GM23338 (cell line): ENCODE measurements around the gene LAMB1. TPM values are rescaled to one million over a fixed set of nuclear protein-coding genes. Genes with fewer than 3 reads are reported as not detected.
"Not testable (repeated sequence)": the region's sequence is repeated elsewhere in the genome, so short reads cannot be mapped to it uniquely, and the experiment has no call there.

Experiments
- ATAC-seq: fragments of 200-7000 bp; cut with Tn5 transposase; 3 replicates; pipeline ENCODE4 v1.9.1; 2020
- DNase-seq: peaks from one replicate; pipeline ENCODE4 v3.0.0-alpha.2; 2015; ENCODE audit warnings: low spot score
- H2AFZ ChIP-seq: fragments of 200-600 bp; sonication (generic); 2 replicates; pipeline ENCODE4 v1.8.0; 2016; ENCODE audit warnings: antibody characterized with exemption, mild to moderate bottlenecking, moderate library complexity
- H3F3A ChIP-seq: fragments of 200-600 bp; sonication (generic); replicated peaks from 2 replicates; pipeline ENCODE4 v1.8.0; 2017; ENCODE audit warnings: antibody characterized with exemption, mixed run types, low read depth
- H3K27ac ChIP-seq: fragments of 200-600 bp; sonication (generic); 2 replicates; pipeline ENCODE4 v1.6.1; 2016; ENCODE audit warnings: low read depth
- H3K27me3 ChIP-seq: fragments of 200-600 bp; sonication (generic); 2 replicates; pipeline ENCODE4 v1.8.0; 2016; ENCODE audit warnings: mild to moderate bottlenecking, mixed run types, moderate library complexity; ENCODE audit not compliant: insufficient read depth
- H3K36me3 ChIP-seq: fragments of 200-600 bp; sonication (generic); 2 replicates; pipeline ENCODE4 v1.8.0; 2016; ENCODE audit warnings: mild to moderate bottlenecking; ENCODE audit not compliant: insufficient read depth
- H3K4me1 ChIP-seq: fragments of 200-600 bp; sonication (generic); 2 replicates; pipeline ENCODE4 v1.8.0; 2016; ENCODE audit warnings: mild to moderate bottlenecking, moderate library complexity; ENCODE audit not compliant: insufficient read depth
- H3K4me2 ChIP-seq: fragments of 200-600 bp; sonication (generic); 2 replicates; pipeline ENCODE4 v1.7.1; 2017; ENCODE audit warnings: mixed run types
- H3K4me3 ChIP-seq: fragments of 200-600 bp; sonication (generic); 2 replicates; pipeline ENCODE4 v1.6.1; 2016; ENCODE audit warnings: mixed run types
- H3K79me2 ChIP-seq: fragments of 200-600 bp; sonication (generic); replicated peaks from 2 replicates; pipeline ENCODE4 v1.8.0; 2017; ENCODE audit warnings: mild to moderate bottlenecking; ENCODE audit not compliant: insufficient read depth
- H3K9me2 ChIP-seq: fragments of 200-600 bp; sonication (generic); 2 replicates; pipeline ENCODE4 v1.8.0; 2017; ENCODE audit not compliant: insufficient read depth
- H4K20me1 ChIP-seq: fragments of 200-600 bp; sonication (generic); replicated peaks from 2 replicates; pipeline ENCODE4 v1.8.0; 2017; ENCODE audit warnings: mild to moderate bottlenecking; ENCODE audit not compliant: insufficient read depth
- H3K27ac Mint-ChIP-seq: 2 replicates; pipeline ENCODE4 v1.8.0; 2020; ENCODE audit warnings: inconsistent platforms, mild to moderate bottlenecking, moderate library complexity, mixed read lengths
- H3K27me3 Mint-ChIP-seq: 3 replicates; pipeline ENCODE4 v1.8.0; 2022; ENCODE audit warnings: low read depth, mild to moderate bottlenecking, moderate library complexity, mixed read lengths, inconsistent platforms; ENCODE audit not compliant: insufficient read depth, poor library complexity
- H3K36me3 Mint-ChIP-seq: 3 replicates; pipeline ENCODE4 v1.8.0; 2021; ENCODE audit warnings: low read depth, mild to moderate bottlenecking, inconsistent platforms, moderate library complexity, mixed read lengths
- H3K4me1 Mint-ChIP-seq: 3 replicates; pipeline ENCODE4 v1.8.0; 2020; ENCODE audit warnings: mild to moderate bottlenecking, inconsistent platforms, mixed read lengths
- H3K4me3 Mint-ChIP-seq: 3 replicates; pipeline ENCODE4 v1.8.0; 2021; ENCODE audit warnings: moderate library complexity, mild to moderate bottlenecking, inconsistent platforms, mixed read lengths
- H3K9me3 Mint-ChIP-seq: 3 replicates; pipeline ENCODE4 v1.8.0; 2020; ENCODE audit warnings: moderate library complexity, mild to moderate bottlenecking, inconsistent platforms, mixed read lengths
- CREB1 ChIP-seq: fragments of 250-450 bp; sonication (Bioruptor Pico); IDR thresholded peaks from 2 replicates; pipeline ENCODE4 v1.5.0; 2020; ENCODE audit warnings: low read depth, mild to moderate bottlenecking, moderate library complexity
- ETS1 ChIP-seq: IDR thresholded peaks from 2 replicates; pipeline ENCODE4 v1.6.1; 2016; ENCODE audit warnings: antibody characterized with exemption
- EZH2 ChIP-seq: fragments of 200-600 bp; sonication (generic); IDR thresholded peaks from one replicate; pipeline ENCODE4 v1.8.0; 2017; ENCODE audit warnings: antibody characterized with exemption, mild to moderate bottlenecking, low read depth; ENCODE audit not compliant: unreplicated experiment
- EZH2phosphoT487 ChIP-seq: fragments of 200-600 bp; sonication (generic); IDR thresholded peaks from one replicate; pipeline ENCODE4 v1.8.1; 2018; ENCODE audit warnings: antibody characterized with exemption; ENCODE audit not compliant: unreplicated experiment
- NANOG ChIP-seq: IDR thresholded peaks from 2 replicates; pipeline ENCODE4 v1.6.1; 2016; ENCODE audit warnings: antibody characterized with exemption, borderline replicate concordance
- REST ChIP-seq: IDR thresholded peaks from one replicate; pipeline ENCODE4 v1.6.1; 2018; ENCODE audit warnings: antibody characterized with exemption; ENCODE audit not compliant: unreplicated experiment
- ZNF114 ChIP-seq: fragments of 250-450 bp; sonication (Bioruptor Pico); IDR thresholded peaks from 2 replicates; pipeline ENCODE4 v1.5.0; 2020; ENCODE audit warnings: mild to moderate bottlenecking, moderate library complexity
- ZNF331 ChIP-seq: fragments of 250-450 bp; sonication (Bioruptor Pico); IDR thresholded peaks from 2 replicates; pipeline ENCODE4 v1.5.0; 2020; ENCODE audit warnings: low read depth, mild to moderate bottlenecking, moderate library complexity
- ZNF462 ChIP-seq: fragments of 250-450 bp; sonication (Bioruptor Pico); IDR thresholded peaks from 2 replicates; pipeline ENCODE4 v1.5.0; 2020; ENCODE audit warnings: mild to moderate bottlenecking, moderate library complexity
- polyA plus RNA-seq: library from polyadenylated mRNA; unstranded; fragments of >200 nt; fragmentation: Nextera tagmentation; extraction: Ambion mirVana; gene quantifications from 2 replicates; pipeline ENCODE4 v1.2.1, GENCODE V29; 2016
- total RNA-seq: library from RNA; depleted of rRNA; stranded (reverse); fragments of >200 nt; shearing (Covaris generic); gene quantifications from 2 replicates; pipeline ENCODE4 v1.2.3, GENCODE V29; 2014

LAMB1 gene
- total and polyA plus RNA-seq, 2 experiments from 2014 or later = 53.5 to 57.8 TPM

GRCh38 chr7:107887827-107888226 lies 115.1 kb downstream of the LAMB1 start:
- H3K36me3 Mint-ChIP-seq, H2AFZ ChIP-seq, H3K4me3 Mint-ChIP-seq, H3K4me3 ChIP-seq, H4K20me1 ChIP-seq, H3K9me3 Mint-ChIP-seq, H3K9me2 ChIP-seq, ATAC-seq, H3K36me3 ChIP-seq, H3K27ac Mint-ChIP-seq, H3K27ac ChIP-seq, DNase-seq, H3F3A ChIP-seq, H3K4me2 ChIP-seq, H3K4me1 Mint-ChIP-seq, H3K27me3 Mint-ChIP-seq, H3K4me1 ChIP-seq, H3K27me3 ChIP-seq: not testable (repeated sequence)
- H3K79me2 ChIP-seq = peaks cover 15% of the 10 kb centered on the region

GRCh38 chr7:107884066-107884818 lies 118.7 kb downstream of the LAMB1 start:
- Mint-ChIP-seq H3K36me3 (no peaks in the 10 kb centered on the region), H3K9me3 (peaks cover 5% of the 10 kb centered on the region; the same call in 1 of the 3 replicates), H3K4me1 (no peaks in the 10 kb centered on the region), H3K4me3 (no peak overlapping the region), H3K27ac (no peak overlapping the region), H3K27me3 (peaks cover 4% of the 10 kb centered on the region)
- H3K4me1 ChIP-seq = no peaks in the 10 kb centered on the region
- H3K4me2 ChIP-seq = no peak overlapping the region
- no peak overlapping the region for H3K27ac ChIP-seq
- H4K20me1 ChIP-seq = no peaks in the 10 kb centered on the region
- H3K4me3 ChIP-seq = no peak overlapping the region
- ATAC-seq (no peak), DNase-seq (no peak)
- 0 out of 2 replicates have a peak overlapping the region, but pooled peaks have one; percentile 63 for H2AFZ ChIP-seq
- H3F3A ChIP-seq = no peaks in the 10 kb centered on the region
- H3K36me3 ChIP-seq = no peaks in the 10 kb centered on the region
- no peaks in the 10 kb centered on the region for H3K79me2 ChIP-seq
- H3K27me3 ChIP-seq = no peaks in the 10 kb centered on the region
- H3K9me2 ChIP-seq = no peaks in the 10 kb centered on the region
- TF ChIP-seq EZH2phosphoT487 (no peak), ETS1 (no peak), REST (no peak), ZNF331 (CRISPR knock-in tag) (no peak), CREB1 (CRISPR knock-in tag) (no peak), ZNF114 (CRISPR knock-in tag) (no peak), ZNF462 (CRISPR knock-in tag) (no peak), NANOG (no peak), EZH2 (no peak)
